ENCODE data around the gene PCBP4.

- TF ChIP-seq CTCF (optimal IDR thresholded peaks at IDR 0.05 in 1 of 3, IDR thresholded peaks at IDR 0.05 in 1 of 3, conservative IDR thresholded peaks at IDR 0.05 in 1 of 3; ENCODE audit: extremely low read depth in 1 of 3, insufficient read depth in 2 of 3, low read length in 3 of 3) (no peak), EZH2 (IDR thresholded peaks at IDR 0.05; ENCODE audit: low read length) (no peak)
Measured at GRCh38 chr3:51935886-51936755, 31.1 kb downstream of the PCBP4 start.

All from keratinocyte (primary cell).